MM.1S (cell line): Measurements from ENCODE around the gene CCDC85B.

Experiments
- CTCF ChIP-seq: fragments of 300-600 bp; sonication (generic); IDR thresholded peaks from 2 replicates; pipeline ENCODE4 v1.5.1; 2016; ENCODE audit warnings: antibody characterized with exemption, low read length, mixed read lengths
- EZH2 ChIP-seq: fragments of 300-600 bp; sonication (generic); optimal IDR thresholded peaks from 2 replicates; pipeline ENCODE3; 2017; ENCODE audit warnings: low read depth, mild to moderate bottlenecking, antibody characterized with exemption, low read length, mixed read lengths
- EZH2phosphoT487 ChIP-seq: fragments of 300-600 bp; sonication (generic); IDR thresholded peaks from 2 replicates; pipeline ENCODE4 v1.6.1; 2018; ENCODE audit warnings: antibody characterized with exemption, low read length

GRCh38 chr11:65879617-65880016 lies 10.9 kb upstream of the CCDC85B start, which contains the start of gene CTSW:
- TF ChIP-seq CTCF (no peak), EZH2phosphoT487 (no peak), EZH2 (no peak)
